Gastrocnemius medialis (tissue), 4 donors: ENCODE results near the gene CEACAM4. TPM values are rescaled to one million over a fixed set of nuclear protein-coding genes. Genes with fewer than 3 reads are reported as not detected.

Source experiments
- ATAC-seq, 2 donors: fragments of 150-250 bp; one replicate each; pipeline ENCODE4 v1.9.1; 2016
- DNase-seq, 2 donors: peaks; one replicate each; pipeline ENCODE4 v3.0.0-alpha.2; 2019
- H3K27ac ChIP-seq, 4 donors: fragments of 200-600 bp; sonication (generic); 1 replicate in 1 of 4; 2 replicates in 3 of 4; pipeline ENCODE4 v1.5.1; 2016 to 2018; ENCODE audit warnings: mild to moderate bottlenecking in 2 of 4, moderate library complexity in 1 of 4
- H3K27me3 ChIP-seq, 3 donors: fragments of 200-600 bp; sonication (generic) in 2 of 3; 1 replicate in 1 of 3; 2 replicates in 2 of 3; pipeline versions ENCODE4 v1.5.1 to v1.6.0; 2016 to 2019; ENCODE audit warnings: mild to moderate bottlenecking in 1 of 3, moderate library complexity in 1 of 3
- H3K36me3 ChIP-seq, 2 donors: fragments of 200-600 bp; sonication (generic) in 1 of 2; one replicate each; pipeline ENCODE4 v1.5.1; 2017 to 2018
- H3K4me1 ChIP-seq, 2 donors: fragments of 200-600 bp; sonication (generic) in 1 of 2; one replicate each; pipeline ENCODE4 v1.5.1; 2016 to 2017; ENCODE audit warnings: mild to moderate bottlenecking in 2 of 2
- H3K4me3 ChIP-seq, 4 donors: fragments of 200-600 bp; sonication (generic) in 3 of 4; 1 replicate in 1 of 4; 2 replicates in 3 of 4; pipeline ENCODE4 v1.5.1; 2016 to 2019; ENCODE audit warnings: mild to moderate bottlenecking in 2 of 4
- H3K9me3 ChIP-seq, 3 donors: fragments of 200-600 bp; sonication (generic) in 2 of 3; 1 replicate in 1 of 3; 2 replicates in 2 of 3; pipeline ENCODE4 v1.5.1; 2016 to 2019
- POLR2A ChIP-seq, 2 donors: fragments of 450-650 bp; IDR thresholded peaks; one replicate each; pipeline ENCODE4 v1.6.1; 2017; ENCODE audit warnings: antibody characterized with exemption in 2 of 2, mild to moderate bottlenecking in 2 of 2, moderate library complexity in 2 of 2
- in situ Hi-C, 4 donors: fragments of 200-750 bp; cut with MboI; loops; one replicate each; pipeline versions ENCODE4 v1.15.0 to v1.8.0; 2017; ENCODE audit warnings: low sequenced_read_pairs in 4 of 4
- intact Hi-C: fragments of 100-400 bp; cut with DNase I; formaldehyde crosslinking; loops from one replicate; pipeline ENCODE4 v1.15.1; 2023; ENCODE audit warnings: low total_unique reads
- total RNA-seq, 4 donors: library from RNA; depleted of rRNA; stranded (reverse); fragments of >200 nt; gene quantifications; one replicate each; pipeline versions ENCODE4 v1.1.0 to v1.2.3, GENCODE V29; 2016
- TF ChIP-seq, protein P1 (sequence below), 5 experiments: fragments of 450-650 bp in 3 of 5; fragments of 200-600 bp in 2 of 5; sonication (generic) in 2 of 5; IDR thresholded peaks in 4 of 5; conservative IDR thresholded peaks in 1 of 5; 1 replicate in 4 of 5; 2 replicates in 1 of 5; pipeline ENCODE4 v1.5.1; 2016 to 2019; ENCODE audit warnings: antibody characterized with exemption in 5 of 5, mild to moderate bottlenecking in 3 of 5, moderate library complexity in 3 of 5

Gene CEACAM4
- total RNA-seq, 4 donors from 2014 or later, result 0.81 to 2.7 TPM; not detected in 2

DNA sequence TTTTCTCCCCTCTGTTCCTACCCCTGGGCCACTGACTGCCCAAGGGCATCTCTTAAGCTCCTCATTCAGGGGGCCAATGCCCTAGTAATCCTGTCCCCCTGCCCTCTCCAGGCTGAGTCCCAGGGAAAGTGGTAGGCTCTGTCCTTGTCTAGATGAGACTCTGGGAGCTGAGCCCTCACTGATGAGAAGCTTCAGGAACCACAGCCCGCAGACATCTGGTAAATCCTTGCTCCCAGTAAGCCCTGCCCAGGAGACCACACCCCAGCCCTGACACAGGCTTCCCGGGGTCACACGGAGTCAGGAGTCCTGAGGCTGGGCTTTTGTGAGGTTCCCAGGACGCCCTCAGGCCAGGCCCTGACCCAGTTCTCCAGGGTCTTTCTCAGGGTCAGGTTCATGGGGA is 1.9 kb downstream of the CEACAM4 start:
- DNase-seq (no peak), ATAC-seq (no peak)
- no peaks in the 10 kb centered on the region for H3K36me3 ChIP-seq
- no peaks in the 10 kb centered on the region for H3K9me3 ChIP-seq
- intact Hi-C loops, result no loop called here
- in situ Hi-C loops, result no loop called here
- no peak overlapping the region for H3K4me3 ChIP-seq
- no peaks in the 10 kb centered on the region for H3K27me3 ChIP-seq
- H3K4me1 ChIP-seq, result no peaks in the 10 kb centered on the region
- no peak for TF ChIP-seq POLR2A (IDR thresholded peaks at IDR 0.05)
- TF ChIP-seq, protein P1, sequence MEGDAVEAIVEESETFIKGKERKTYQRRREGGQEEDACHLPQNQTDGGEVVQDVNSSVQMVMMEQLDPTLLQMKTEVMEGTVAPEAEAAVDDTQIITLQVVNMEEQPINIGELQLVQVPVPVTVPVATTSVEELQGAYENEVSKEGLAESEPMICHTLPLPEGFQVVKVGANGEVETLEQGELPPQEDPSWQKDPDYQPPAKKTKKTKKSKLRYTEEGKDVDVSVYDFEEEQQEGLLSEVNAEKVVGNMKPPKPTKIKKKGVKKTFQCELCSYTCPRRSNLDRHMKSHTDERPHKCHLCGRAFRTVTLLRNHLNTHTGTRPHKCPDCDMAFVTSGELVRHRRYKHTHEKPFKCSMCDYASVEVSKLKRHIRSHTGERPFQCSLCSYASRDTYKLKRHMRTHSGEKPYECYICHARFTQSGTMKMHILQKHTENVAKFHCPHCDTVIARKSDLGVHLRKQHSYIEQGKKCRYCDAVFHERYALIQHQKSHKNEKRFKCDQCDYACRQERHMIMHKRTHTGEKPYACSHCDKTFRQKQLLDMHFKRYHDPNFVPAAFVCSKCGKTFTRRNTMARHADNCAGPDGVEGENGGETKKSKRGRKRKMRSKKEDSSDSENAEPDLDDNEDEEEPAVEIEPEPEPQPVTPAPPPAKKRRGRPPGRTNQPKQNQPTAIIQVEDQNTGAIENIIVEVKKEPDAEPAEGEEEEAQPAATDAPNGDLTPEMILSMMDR (IDR thresholded peaks at IDR 0.05 in 4 of 5, conservative IDR thresholded peaks at IDR 0.05 in 1 of 5), result no peak
- H3K27ac ChIP-seq, result no peak overlapping the region

DNA sequence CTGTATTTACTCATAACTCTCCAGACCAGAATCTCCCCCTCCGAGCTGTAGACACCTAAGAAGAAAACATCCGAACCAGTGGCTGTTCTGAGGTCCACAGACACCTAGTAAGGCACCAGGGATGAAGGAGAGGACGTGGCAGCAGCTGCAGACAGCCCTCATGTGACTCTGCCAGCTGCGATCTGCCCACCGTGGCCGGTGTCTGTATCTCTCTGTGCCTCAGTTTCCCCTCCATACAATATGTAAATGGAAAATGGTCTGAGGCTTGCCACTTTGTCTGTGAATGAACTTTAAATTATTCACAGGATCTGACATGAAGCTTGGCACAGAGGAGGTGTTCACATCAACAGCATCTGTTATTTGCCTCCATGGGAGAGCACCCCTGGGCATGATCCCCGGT is 2.4 kb downstream of the CEACAM4 start:
- intact Hi-C loops, result no loop called here
- no peaks in the 10 kb centered on the region for H3K27me3 ChIP-seq

DNA sequence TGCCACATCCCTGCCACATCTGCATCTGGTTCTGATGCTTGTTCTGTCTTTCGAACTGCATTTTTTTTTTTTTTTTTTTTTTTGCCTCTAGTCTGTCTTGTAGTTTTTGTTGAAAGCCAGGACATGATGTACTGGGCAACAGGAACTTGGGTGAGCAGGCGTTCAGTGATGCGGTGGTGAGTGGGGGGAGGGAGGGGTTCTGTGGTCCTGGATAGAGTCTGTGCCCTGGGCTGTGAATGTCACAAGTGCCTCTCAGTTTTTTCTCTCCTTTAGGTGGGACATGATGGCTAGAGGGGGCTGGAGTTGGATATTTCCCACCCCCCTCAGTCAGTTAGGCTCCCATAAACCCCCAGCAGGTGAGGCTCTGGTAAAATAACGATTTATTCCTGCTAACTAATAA is 3.5 kb downstream of the CEACAM4 start:
- no peak for ATAC-seq
- no peaks in the 10 kb centered on the region for H3K9me3 ChIP-seq
- no peaks in the 10 kb centered on the region for H3K4me1 ChIP-seq
- H3K36me3 ChIP-seq, result no peaks in the 10 kb centered on the region
- H3K4me3 ChIP-seq, result no peak overlapping the region
- no peak for DNase-seq
- no peaks in the 10 kb centered on the region for H3K27me3 ChIP-seq
- in situ Hi-C loops (no loop called here), intact Hi-C loops (no loop called here)
- no peak overlapping the region for H3K27ac ChIP-seq
- TF ChIP-seq, protein P1 (IDR thresholded peaks at IDR 0.05 in 4 of 5, conservative IDR thresholded peaks at IDR 0.05 in 1 of 5), result no peak
- no peak for TF ChIP-seq POLR2A (IDR thresholded peaks at IDR 0.05)

More for the DNA sequence above, 2.4 kb downstream of the CEACAM4 start:
- TF ChIP-seq, protein P1 (IDR thresholded peaks at IDR 0.05 in 4 of 5, conservative IDR thresholded peaks at IDR 0.05 in 1 of 5), result no peak
- TF ChIP-seq POLR2A (IDR thresholded peaks at IDR 0.05), result no peak
- DNase-seq (no peak), ATAC-seq (no peak)
- Histone ChIP-seq H3K27ac (no peak overlapping the region), H3K9me3 (no peaks in the 10 kb centered on the region), H3K4me1 (no peaks in the 10 kb centered on the region), H3K36me3 (no peaks in the 10 kb centered on the region), H3K4me3 (no peak overlapping the region)
- in situ Hi-C loops, result no loop called here

DNA sequence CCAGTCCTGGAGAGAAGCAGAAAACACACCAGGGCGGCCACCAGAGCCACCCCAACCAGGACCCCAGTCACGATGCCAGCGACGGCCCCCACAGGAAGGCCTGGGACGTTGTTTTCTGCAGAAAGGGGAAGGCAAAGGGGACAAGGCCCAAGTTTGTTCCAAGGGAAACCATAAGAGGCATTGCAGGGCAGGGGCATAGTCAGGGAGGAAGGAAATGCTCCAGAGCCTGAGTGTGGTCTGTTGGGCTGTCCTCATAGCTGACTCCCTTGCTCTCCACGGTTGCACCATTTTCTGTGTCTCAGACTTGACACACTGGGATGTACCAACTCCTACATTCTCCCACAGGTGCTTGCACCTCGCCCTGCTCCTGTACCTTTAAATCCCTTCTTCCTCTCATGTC is 5.2 kb downstream of the CEACAM4 start:
- Histone ChIP-seq H3K27me3 (no peaks in the 10 kb centered on the region), H3K36me3 (no peaks in the 10 kb centered on the region), H3K4me3 (no peak overlapping the region), H3K4me1 (no peaks in the 10 kb centered on the region), H3K9me3 (no peaks in the 10 kb centered on the region), H3K27ac (no peak overlapping the region)
- TF ChIP-seq POLR2A (IDR thresholded peaks at IDR 0.05), result no peak
- TF ChIP-seq, protein P1 (IDR thresholded peaks at IDR 0.05 in 4 of 5, conservative IDR thresholded peaks at IDR 0.05 in 1 of 5), result no peak
- ATAC-seq, result no peak
- intact Hi-C loops, result no loop called here
- DNase-seq, result no peak
- in situ Hi-C loops, result no loop called here

DNA sequence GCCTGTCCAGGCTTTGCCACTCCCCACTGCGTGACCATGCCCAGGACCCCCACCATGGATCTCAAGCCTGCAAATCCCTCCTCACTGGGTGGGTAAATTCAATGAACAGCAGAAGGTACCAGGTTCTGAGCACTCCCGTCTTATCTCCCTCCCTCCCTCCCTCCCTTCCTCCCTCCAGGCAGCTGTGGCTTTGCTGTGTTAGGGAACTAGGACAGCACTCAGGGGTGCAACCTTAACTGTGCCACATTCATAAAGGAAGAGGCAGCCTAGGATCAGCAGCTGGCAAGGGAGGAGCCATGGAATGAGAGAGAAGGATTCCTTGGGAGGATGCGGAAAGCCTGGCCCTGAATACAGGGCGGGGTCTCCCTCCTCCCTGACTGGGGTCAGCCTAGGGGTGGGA is 5.6 kb downstream of the CEACAM4 start:
- intact Hi-C loops, result no loop called here
- DNase-seq, result no peak
- H3K27ac ChIP-seq, result no peak overlapping the region
- in situ Hi-C loops, result no loop called here
- TF ChIP-seq POLR2A (IDR thresholded peaks at IDR 0.05), result no peak
- TF ChIP-seq, protein P1 (IDR thresholded peaks at IDR 0.05 in 4 of 5, conservative IDR thresholded peaks at IDR 0.05 in 1 of 5), result no peak
- no peaks in the 10 kb centered on the region for H3K9me3 ChIP-seq
- H3K36me3 ChIP-seq, result no peaks in the 10 kb centered on the region
- no peaks in the 10 kb centered on the region for H3K27me3 ChIP-seq
- no peaks in the 10 kb centered on the region for H3K4me1 ChIP-seq
- ATAC-seq, result no peak
- H3K4me3 ChIP-seq, result no peak overlapping the region
